ENCODE results near the gene TP53RK.

The TP53RK gene

DNA sequence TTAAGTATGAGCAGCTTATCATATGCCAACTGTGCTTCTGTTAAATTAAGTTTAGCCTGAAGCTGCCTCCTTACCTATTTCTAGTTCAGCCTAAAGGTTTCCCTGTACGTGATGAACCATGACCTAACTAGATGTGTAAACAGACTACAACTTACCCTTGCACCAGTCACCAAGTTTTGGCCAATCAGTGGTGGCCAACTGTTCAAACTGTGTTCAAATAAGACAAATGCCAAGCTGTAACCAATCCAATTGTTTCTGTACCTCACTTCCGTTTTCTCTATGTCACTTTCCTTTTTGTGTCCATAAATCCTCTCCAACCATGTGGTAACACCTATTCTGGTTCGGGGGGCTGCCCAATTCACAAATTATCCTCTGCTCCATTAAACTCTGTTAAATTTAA, 14.2 kb upstream of the TP53RK start:
- no peak for TF ChIP-seq EZH2phosphoT487 (IDR thresholded peaks at IDR 0.05; ENCODE audit: borderline replicate concordance)
- TF ChIP-seq, protein P1, sequence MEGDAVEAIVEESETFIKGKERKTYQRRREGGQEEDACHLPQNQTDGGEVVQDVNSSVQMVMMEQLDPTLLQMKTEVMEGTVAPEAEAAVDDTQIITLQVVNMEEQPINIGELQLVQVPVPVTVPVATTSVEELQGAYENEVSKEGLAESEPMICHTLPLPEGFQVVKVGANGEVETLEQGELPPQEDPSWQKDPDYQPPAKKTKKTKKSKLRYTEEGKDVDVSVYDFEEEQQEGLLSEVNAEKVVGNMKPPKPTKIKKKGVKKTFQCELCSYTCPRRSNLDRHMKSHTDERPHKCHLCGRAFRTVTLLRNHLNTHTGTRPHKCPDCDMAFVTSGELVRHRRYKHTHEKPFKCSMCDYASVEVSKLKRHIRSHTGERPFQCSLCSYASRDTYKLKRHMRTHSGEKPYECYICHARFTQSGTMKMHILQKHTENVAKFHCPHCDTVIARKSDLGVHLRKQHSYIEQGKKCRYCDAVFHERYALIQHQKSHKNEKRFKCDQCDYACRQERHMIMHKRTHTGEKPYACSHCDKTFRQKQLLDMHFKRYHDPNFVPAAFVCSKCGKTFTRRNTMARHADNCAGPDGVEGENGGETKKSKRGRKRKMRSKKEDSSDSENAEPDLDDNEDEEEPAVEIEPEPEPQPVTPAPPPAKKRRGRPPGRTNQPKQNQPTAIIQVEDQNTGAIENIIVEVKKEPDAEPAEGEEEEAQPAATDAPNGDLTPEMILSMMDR (conservative IDR thresholded peaks at IDR 0.05; ENCODE audit: low read length) = no peak
- Histone ChIP-seq H3K4me2 (ENCODE audit: low read depth, low read length, poor library complexity, severe bottlenecking) (no peak overlapping the region), H3K4me1 (ENCODE audit: insufficient read depth, low read length, poor library complexity, severe bottlenecking) (no peaks in the 10 kb centered on the region), H3K9me2 (replicated peaks; ENCODE audit: low read depth, low read length) (no peaks in the 10 kb centered on the region), H3K9ac (ENCODE audit: low read depth, low read length, poor library complexity, severe bottlenecking) (no peak overlapping the region), H3K36me3 (ENCODE audit: insufficient read depth, low read length) (no peaks in the 10 kb centered on the region), H3K79me2 (ENCODE audit: insufficient read depth, low read length) (no peaks in the 10 kb centered on the region), H2AFZ (ENCODE audit: low read length) (no peak overlapping the region), H4K20me1 (ENCODE audit: insufficient read depth, low read length, poor library complexity, severe bottlenecking) (no peaks in the 10 kb centered on the region), H3F3A (ENCODE audit: low read depth) (no peaks in the 10 kb centered on the region), H3K4me3 (ENCODE audit: low read length, poor library complexity, severe bottlenecking) (no peak overlapping the region), H3K9me3 (ENCODE audit: insufficient read depth, low read depth, low read length) (0 out of 2 replicates have a peak, but pooled peaks cover 2% of the 10 kb centered on the region), H3K27me3 (ENCODE audit: insufficient read depth, low read length, poor library complexity, severe bottlenecking) (no peaks in the 10 kb centered on the region)

- Histone ChIP-seq H3K4me3 (ENCODE audit: low read length, poor library complexity, severe bottlenecking) (no peak overlapping the region), H3F3A (ENCODE audit: low read depth) (no peaks in the 10 kb centered on the region), H3K9ac (ENCODE audit: low read depth, low read length, poor library complexity, severe bottlenecking) (no peak overlapping the region), H3K9me2 (replicated peaks; ENCODE audit: low read depth, low read length) (no peaks in the 10 kb centered on the region), H3K27me3 (ENCODE audit: insufficient read depth, low read length, poor library complexity, severe bottlenecking) (no peaks in the 10 kb centered on the region), H3K79me2 (ENCODE audit: insufficient read depth, low read length) (no peaks in the 10 kb centered on the region), H3K9me3 (ENCODE audit: insufficient read depth, low read depth, low read length) (0 out of 2 replicates have a peak, but pooled peaks cover 2% of the 10 kb centered on the region), H3K4me1 (ENCODE audit: insufficient read depth, low read length, poor library complexity, severe bottlenecking) (no peaks in the 10 kb centered on the region), H3K4me2 (ENCODE audit: low read depth, low read length, poor library complexity, severe bottlenecking) (no peak overlapping the region), H2AFZ (ENCODE audit: low read length) (no peak overlapping the region), H3K36me3 (ENCODE audit: insufficient read depth, low read length) (no peaks in the 10 kb centered on the region), H4K20me1 (ENCODE audit: insufficient read depth, low read length, poor library complexity, severe bottlenecking) (no peaks in the 10 kb centered on the region)
- TF ChIP-seq EZH2phosphoT487 (IDR thresholded peaks at IDR 0.05; ENCODE audit: borderline replicate concordance) = no peak
- TF ChIP-seq, protein P1 (conservative IDR thresholded peaks at IDR 0.05; ENCODE audit: low read length) = no peak
These were observed 13.4 kb upstream of the TP53RK start for GRCh38 chr20:46702447-46703203.

GRCh38 chr20:46701986-46702385, 12.7 kb upstream of the TP53RK start:
- no peaks in the 10 kb centered on the region for H4K20me1 ChIP-seq (ENCODE audit: insufficient read depth, low read length, poor library complexity, severe bottlenecking)
- no peak overlapping the region for H2AFZ ChIP-seq (ENCODE audit: low read length)
- no peaks in the 10 kb centered on the region for H3F3A ChIP-seq (ENCODE audit: low read depth)
- 0 out of 2 replicates have a peak, but pooled peaks cover 2% of the 10 kb centered on the region for H3K9me3 ChIP-seq (ENCODE audit: insufficient read depth, low read depth, low read length)
- no peak overlapping the region for H3K4me3 ChIP-seq (ENCODE audit: low read length, poor library complexity, severe bottlenecking)
- no peaks in the 10 kb centered on the region for H3K27me3 ChIP-seq (ENCODE audit: insufficient read depth, low read length, poor library complexity, severe bottlenecking)
- no peak overlapping the region for H3K4me2 ChIP-seq (ENCODE audit: low read depth, low read length, poor library complexity, severe bottlenecking)
- no peak overlapping the region for H3K9ac ChIP-seq (ENCODE audit: low read depth, low read length, poor library complexity, severe bottlenecking)
- no peaks in the 10 kb centered on the region for H3K9me2 ChIP-seq (replicated peaks; ENCODE audit: low read depth, low read length)
- TF ChIP-seq EZH2phosphoT487 (IDR thresholded peaks at IDR 0.05; ENCODE audit: borderline replicate concordance) = no peak
- TF ChIP-seq, protein P1 (conservative IDR thresholded peaks at IDR 0.05; ENCODE audit: low read length) = no peak
- peaks cover 6% of the 10 kb centered on the region for H3K4me1 ChIP-seq (ENCODE audit: insufficient read depth, low read length, poor library complexity, severe bottlenecking)
- H3K36me3 ChIP-seq (ENCODE audit: insufficient read depth, low read length) = no peaks in the 10 kb centered on the region
- no peaks in the 10 kb centered on the region for H3K79me2 ChIP-seq (ENCODE audit: insufficient read depth, low read length)
